Occipital lobe (tissue), 2 donors: ENCODE results near the gene SYCE3. TPM values are rescaled to one million over a fixed set of nuclear protein-coding genes. Genes with fewer than 3 reads are reported as not detected.

ENCODE experiments used
- DNase-seq: peaks from one replicate; lab custom pipeline; 2025; lab: John Stamatoyannopoulos, UW
- total RNA-seq: library from RNA; depleted of rRNA; stranded (reverse); fragments of >200 nt; gene quantifications from one replicate; pipeline ENCODE4 v1.2.3, GENCODE V29; 2014

SYCE3 gene
- total RNA-seq, 1 donor from 2014 or later: not detected

- DNase-seq: no peak
Observed at GRCh38 chr22:50576806-50577696, 14.3 kb upstream of the SYCE3 start.

GRCh38 chr22:50576070-50576469 lies 13.4 kb upstream of the SYCE3 start:
- no peak for DNase-seq

GRCh38 chr22:50575426-50575941 lies 12.8 kb upstream of the SYCE3 start:
- no peak for DNase-seq

- DNase-seq: no peak
Observed at GRCh38 chr22:50574383-50574755, 11.7 kb upstream of the SYCE3 start.

GRCh38 chr22:50573491-50574382 lies 11.0 kb upstream of the SYCE3 start:
- DNase-seq: no peak

GRCh38 chr22:50572965-50573364 lies 10.2 kb upstream of the SYCE3 start:
- no peak for DNase-seq

- DNase-seq: no peak
Observed at GRCh38 chr22:50571264-50572175, 8.8 kb upstream of the SYCE3 start.

GRCh38 chr22:50570861-50571260 lies 8.1 kb upstream of the SYCE3 start:
- DNase-seq: no peak

GRCh38 chr22:50569896-50570535 lies 7.3 kb upstream of the SYCE3 start:
- DNase-seq: no peak

GRCh38 chr22:50569041-50569459 lies 6.3 kb upstream of the SYCE3 start:
- DNase-seq: no peak

GRCh38 chr22:50568626-50569025 lies 5.9 kb upstream of the SYCE3 start:
- DNase-seq: no peak

- no peak for DNase-seq
Observed at GRCh38 chr22:50567721-50568252, 5.1 kb upstream of the SYCE3 start.

GRCh38 chr22:50564289-50564688 lies 1.6 kb upstream of the SYCE3 start:
- DNase-seq: no peak

GRCh38 chr22:50563413-50564160 lies 868 bp upstream of the SYCE3 start:
- no peak for DNase-seq

GRCh38 chr22:50561401-50562358 lies 1.0 kb downstream of the SYCE3 start:
- DNase-seq: no peak

- no peak for DNase-seq
Observed at GRCh38 chr22:50560034-50560433, 2.7 kb downstream of the SYCE3 start.

GRCh38 chr22:50556703-50557102 lies 6.0 kb downstream of the SYCE3 start:
- DNase-seq: no peak

GRCh38 chr22:50553310-50553709 lies 9.4 kb downstream of the SYCE3 start:
- no peak for DNase-seq
